Measurements from ENCODE around the gene FAM24B.

DNA sequence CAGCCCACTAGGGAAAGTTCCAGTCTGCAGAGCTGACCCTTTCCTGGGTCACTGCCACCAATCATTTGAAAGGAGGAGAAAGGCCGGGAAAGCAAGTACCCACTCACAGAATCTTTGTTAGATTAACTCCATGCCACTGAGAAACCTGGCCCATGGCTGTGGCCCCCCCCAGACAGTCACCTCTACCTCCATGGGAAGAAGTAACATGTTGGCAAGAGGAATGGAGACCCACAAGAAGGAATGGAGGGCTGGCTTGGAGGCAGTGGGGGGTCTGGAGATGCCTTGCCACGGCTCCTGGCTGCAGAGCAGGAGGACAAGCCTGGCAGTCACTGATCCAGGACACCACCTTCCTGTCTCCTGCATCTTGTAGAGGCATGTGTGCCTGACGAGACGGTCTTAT, 66.6 kb downstream of the FAM24B start:
- TF ChIP-seq POLR2AphosphoS5 (IDR thresholded peaks at IDR 0.05; ENCODE audit: insufficient read depth in 1 of 2, low read depth in 1 of 2) (no peak), POLR2A (IDR thresholded peaks at IDR 0.05) (no peak)
- TF ChIP-seq, protein P1, sequence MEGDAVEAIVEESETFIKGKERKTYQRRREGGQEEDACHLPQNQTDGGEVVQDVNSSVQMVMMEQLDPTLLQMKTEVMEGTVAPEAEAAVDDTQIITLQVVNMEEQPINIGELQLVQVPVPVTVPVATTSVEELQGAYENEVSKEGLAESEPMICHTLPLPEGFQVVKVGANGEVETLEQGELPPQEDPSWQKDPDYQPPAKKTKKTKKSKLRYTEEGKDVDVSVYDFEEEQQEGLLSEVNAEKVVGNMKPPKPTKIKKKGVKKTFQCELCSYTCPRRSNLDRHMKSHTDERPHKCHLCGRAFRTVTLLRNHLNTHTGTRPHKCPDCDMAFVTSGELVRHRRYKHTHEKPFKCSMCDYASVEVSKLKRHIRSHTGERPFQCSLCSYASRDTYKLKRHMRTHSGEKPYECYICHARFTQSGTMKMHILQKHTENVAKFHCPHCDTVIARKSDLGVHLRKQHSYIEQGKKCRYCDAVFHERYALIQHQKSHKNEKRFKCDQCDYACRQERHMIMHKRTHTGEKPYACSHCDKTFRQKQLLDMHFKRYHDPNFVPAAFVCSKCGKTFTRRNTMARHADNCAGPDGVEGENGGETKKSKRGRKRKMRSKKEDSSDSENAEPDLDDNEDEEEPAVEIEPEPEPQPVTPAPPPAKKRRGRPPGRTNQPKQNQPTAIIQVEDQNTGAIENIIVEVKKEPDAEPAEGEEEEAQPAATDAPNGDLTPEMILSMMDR (IDR thresholded peaks at IDR 0.05) = no peak
